OCI-LY7 (cell line): Measurements from ENCODE around the gene BPIFA2. TPM values are rescaled to one million over a fixed set of nuclear protein-coding genes. Genes with fewer than 3 reads are reported as not detected.

Experiments
- BruUV-seq: library from RNA; stranded (reverse); fragments of 400-500 nt; replicated peaks from 2 replicates; lab custom pipeline; 2021; lab: Mats Ljungman, UMichigan
- CTCF ChIA-PET: fragments of 300-600 bp; sonication (Branson Sonifier 250); formaldehyde crosslinking; loops from one replicate; lab custom pipeline; 2022; ENCODE audit warnings: antibody characterized with exemption; ENCODE audit not compliant: unreplicated experiment; lab: Charles Lee
- POLR2A ChIA-PET: fragments of 300-600 bp; sonication (Branson Sonifier 250); formaldehyde crosslinking; loops from one replicate; lab custom pipeline; 2022; ENCODE audit warnings: antibody characterized with exemption; lab: Charles Lee
- DNase-seq: peaks from one replicate; pipeline ENCODE4 v3.0.0-alpha.2; 2015; ENCODE audit warnings: low spot score
- H2AFZ ChIP-seq: fragments of 200-600 bp; sonication (generic), shearing (Covaris generic); 2 replicates; pipeline ENCODE4 v1.6.1; 2014; ENCODE audit warnings: mild to moderate bottlenecking, antibody characterized with exemption, low read length, moderate library complexity
- H3K27ac ChIP-seq: fragments of 200-600 bp; sonication (generic); 2 replicates; pipeline ENCODE4 v1.5.1; 2014; ENCODE audit warnings: mixed run types, low read depth, mild to moderate bottlenecking, moderate library complexity, low read length, inconsistent platforms; ENCODE audit not compliant: poor library complexity, severe bottlenecking
- H3K36me3 ChIP-seq: fragments of 200-600 bp; sonication (generic); 2 replicates; pipeline ENCODE4 v1.6.1; 2014; ENCODE audit warnings: mild to moderate bottlenecking, antibody characterized with exemption, low read length, moderate library complexity, mixed read lengths; ENCODE audit not compliant: insufficient read depth
- H3K4me1 ChIP-seq: fragments of 200-600 bp; sonication (generic); 2 replicates; pipeline ENCODE4 v1.5.1; 2014; ENCODE audit warnings: mild to moderate bottlenecking, low read length; ENCODE audit not compliant: insufficient read depth, poor library complexity, severe bottlenecking
- H3K4me2 ChIP-seq: fragments of 200-600 bp; sonication (generic); 2 replicates; pipeline ENCODE4 v1.6.1; 2014; ENCODE audit warnings: mild to moderate bottlenecking, low read length
- H3K4me3 ChIP-seq: fragments of 200-600 bp; sonication (generic); 2 replicates; pipeline ENCODE4 v1.5.1; 2014; ENCODE audit warnings: mild to moderate bottlenecking, low read depth, low read length; ENCODE audit not compliant: poor library complexity, severe bottlenecking
- H3K79me2 ChIP-seq: fragments of 200-600 bp; sonication (generic); 2 replicates; pipeline ENCODE4 v1.6.1; 2016; ENCODE audit warnings: low read depth, mild to moderate bottlenecking, low read length, moderate library complexity, mixed read lengths; ENCODE audit not compliant: insufficient read depth
- H3K9me2 ChIP-seq: fragments of 200-600 bp; sonication (generic); 2 replicates; pipeline ENCODE4 v1.6.1; 2016; ENCODE audit warnings: mild to moderate bottlenecking, low read length, mixed read lengths; ENCODE audit not compliant: insufficient read depth
- H3K9me3 ChIP-seq: fragments of 200-600 bp; sonication (generic); 2 replicates; pipeline ENCODE4 v1.6.1; 2014; ENCODE audit warnings: mild to moderate bottlenecking, mixed run types, low read length, mixed read lengths
- H4K20me1 ChIP-seq: fragments of 200-600 bp; sonication (generic); 2 replicates; pipeline ENCODE4 v1.6.1; 2014; ENCODE audit warnings: mild to moderate bottlenecking, antibody characterized with exemption, low read length, moderate library complexity, mixed read lengths; ENCODE audit not compliant: insufficient read depth
- EZH2phosphoT487 ChIP-seq: fragments of 200-600 bp; sonication (generic); IDR thresholded peaks from 2 replicates; pipeline ENCODE4 v1.6.1; 2018; ENCODE audit warnings: low read depth, borderline replicate concordance, mild to moderate bottlenecking, mixed run types, antibody characterized with exemption, low read length, moderate library complexity, mixed read lengths
- intact Hi-C: fragments of 100-400 bp; cut with micrococcal nuclease; formaldehyde crosslinking; loops from one replicate; pipeline ENCODE4 v1.10.0; 2022; ENCODE audit not compliant: unreplicated experiment
- total RNA-seq, 2 experiments: library from RNA; depleted of rRNA in 1 of 2; stranded (reverse); fragments of >200 nt in 1 of 2; shearing (Covaris generic) in 1 of 2; gene quantifications; 2 replicates each; pipeline ENCODE4 v1.2.3, GENCODE V29; 2014 to 2022
- TF ChIP-seq, protein P1 (sequence below): fragments of 200-600 bp; sonication (generic); conservative IDR thresholded peaks from 2 replicates; pipeline ENCODE4 v1.5.1; 2014; ENCODE audit warnings: mild to moderate bottlenecking, antibody characterized with exemption, low read length, moderate library complexity, mixed read lengths

Gene BPIFA2
- total RNA-seq, 2 experiments from 2014 or later: not detected

DNA sequence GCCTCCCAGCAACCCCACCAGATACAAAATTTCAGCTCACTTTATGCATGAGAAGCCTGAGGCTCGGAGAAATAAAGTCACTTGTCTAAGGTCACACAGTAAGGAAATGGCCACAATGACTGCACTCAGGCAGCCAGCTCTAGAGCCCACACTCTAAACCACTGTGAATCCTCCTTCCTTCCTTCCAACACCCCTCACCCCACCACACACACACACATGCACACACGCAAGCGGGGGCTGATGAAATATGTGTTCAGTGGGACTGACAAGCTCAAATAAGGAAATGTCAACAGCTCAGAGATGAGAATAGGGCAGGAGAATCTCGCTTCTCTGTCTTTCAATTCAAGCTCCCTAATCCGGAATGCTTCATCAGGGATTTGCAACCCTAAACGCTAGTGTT lies 61.9 kb downstream of the BPIFA2 start:
- no peaks in the 10 kb centered on the region for H3K9me3 ChIP-seq
- no peaks in the 10 kb centered on the region for H3K79me2 ChIP-seq
- H3K36me3 ChIP-seq: no peaks in the 10 kb centered on the region
- ChIA-PET POLR2A (interaction anchor here (1.1 kb wide), 1 partner anchor 17 kb away, joined by 3 read pairs; no protein-coding TSS in a partner anchor), CTCF (interaction anchor here (0.6 kb wide), 1 partner anchor 18 kb away, joined by 3 read pairs; no protein-coding TSS in a partner anchor)
- H3K4me1 ChIP-seq: no peaks in the 10 kb centered on the region
- H4K20me1 ChIP-seq: no peaks in the 10 kb centered on the region
- DNase-seq: no peak
- no peak overlapping the region for H3K4me3 ChIP-seq
- TF ChIP-seq EZH2phosphoT487: no peak
- TF ChIP-seq, protein P1, sequence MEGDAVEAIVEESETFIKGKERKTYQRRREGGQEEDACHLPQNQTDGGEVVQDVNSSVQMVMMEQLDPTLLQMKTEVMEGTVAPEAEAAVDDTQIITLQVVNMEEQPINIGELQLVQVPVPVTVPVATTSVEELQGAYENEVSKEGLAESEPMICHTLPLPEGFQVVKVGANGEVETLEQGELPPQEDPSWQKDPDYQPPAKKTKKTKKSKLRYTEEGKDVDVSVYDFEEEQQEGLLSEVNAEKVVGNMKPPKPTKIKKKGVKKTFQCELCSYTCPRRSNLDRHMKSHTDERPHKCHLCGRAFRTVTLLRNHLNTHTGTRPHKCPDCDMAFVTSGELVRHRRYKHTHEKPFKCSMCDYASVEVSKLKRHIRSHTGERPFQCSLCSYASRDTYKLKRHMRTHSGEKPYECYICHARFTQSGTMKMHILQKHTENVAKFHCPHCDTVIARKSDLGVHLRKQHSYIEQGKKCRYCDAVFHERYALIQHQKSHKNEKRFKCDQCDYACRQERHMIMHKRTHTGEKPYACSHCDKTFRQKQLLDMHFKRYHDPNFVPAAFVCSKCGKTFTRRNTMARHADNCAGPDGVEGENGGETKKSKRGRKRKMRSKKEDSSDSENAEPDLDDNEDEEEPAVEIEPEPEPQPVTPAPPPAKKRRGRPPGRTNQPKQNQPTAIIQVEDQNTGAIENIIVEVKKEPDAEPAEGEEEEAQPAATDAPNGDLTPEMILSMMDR: no peak
- H3K9me2 ChIP-seq: no peaks in the 10 kb centered on the region
- no peak overlapping the region for H2AFZ ChIP-seq
- no TSS peak for BruUV-seq
- H3K27ac ChIP-seq: no peak overlapping the region
- no peak overlapping the region for H3K4me2 ChIP-seq
- intact Hi-C loops: no loop called here

Other genes starting within 250 kb of the BPIFA2 start
- gene SUN5, start 163.7 kb upstream of the BPIFA2 start, total RNA-seq (2014; rRNA removed; shearing (Covaris generic)): not detected in 2 replicates
- not detected in 2 replicates for gene SUN5, start 163.7 kb upstream of the BPIFA2 start, total RNA-seq (2022)
- gene BPIFB2, start 160.5 kb upstream of the BPIFA2 start, total RNA-seq (2014; rRNA removed; shearing (Covaris generic)): not detected in 2 replicates
- not detected in 2 replicates for gene BPIFB2, start 160.5 kb upstream of the BPIFA2 start, total RNA-seq (2022)
- not detected in 2 replicates for gene BPIFB6, start 136.5 kb upstream of the BPIFA2 start, total RNA-seq (2014; rRNA removed; shearing (Covaris generic))
- not detected in 2 replicates for gene BPIFB6, start 136.5 kb upstream of the BPIFA2 start, total RNA-seq (2022)
- gene BPIFB3, start 114.3 kb upstream of the BPIFA2 start, total RNA-seq (2014; rRNA removed; shearing (Covaris generic)): not detected in 2 replicates
- gene BPIFB3, start 114.3 kb upstream of the BPIFA2 start, total RNA-seq (2022): not detected in 2 replicates
- gene BPIFB4, start 88.5 kb upstream of the BPIFA2 start, total RNA-seq (2014; rRNA removed; shearing (Covaris generic)): not detected in 2 replicates
- not detected in 2 replicates for gene BPIFB4, start 88.5 kb upstream of the BPIFA2 start, total RNA-seq (2022)
- gene BPIFA3, start 49.2 kb downstream of the BPIFA2 start, total RNA-seq (2014; rRNA removed; shearing (Covaris generic)): not detected in 2 replicates
- gene BPIFA3, start 49.2 kb downstream of the BPIFA2 start, total RNA-seq (2022): not detected in 2 replicates
- gene BPIFA1, start 67.8 kb downstream of the BPIFA2 start, total RNA-seq (2014; rRNA removed; shearing (Covaris generic)): not detected in 2 replicates
- not detected in 2 replicates for gene BPIFA1, start 67.8 kb downstream of the BPIFA2 start, total RNA-seq (2022)
- not detected in 2 replicates for gene BPIFB1, start 115.1 kb downstream of the BPIFA2 start, total RNA-seq (2014; rRNA removed; shearing (Covaris generic))
- gene BPIFB1, start 115.1 kb downstream of the BPIFA2 start, total RNA-seq (2022): not detected in 2 replicates
- gene CDK5RAP1, start 233.4 kb downstream of the BPIFA2 start, total RNA-seq (2014; rRNA removed; shearing (Covaris generic)): 32.1 and 41.2 TPM in 2 replicates
- 45.4 and 49.4 TPM in 2 replicates for gene CDK5RAP1, start 233.4 kb downstream of the BPIFA2 start, total RNA-seq (2022)